Pancreas (tissue), 10 donors: ENCODE measurements around the gene IQGAP1. TPM values are rescaled to one million over a fixed set of nuclear protein-coding genes. Genes with fewer than 3 reads are reported as not detected.

Experiments used
- ATAC-seq, 4 donors: fragments of 200-7000 bp; cut with Tn5 transposase; one replicate each; pipeline versions ENCODE4 v1.8.0 to v1.9.1; 2020; ENCODE audit warnings: mild to moderate bottlenecking in 4 of 4, moderate library complexity in 4 of 4
- DNase-seq, 6 donors: peaks; one replicate each; pipeline ENCODE4 v3.0.0-alpha.2; 2020
- FAIRE-seq: peaks from 2 replicates; lab custom pipeline; 2012; peaks lifted over from hg19 to GRCh38; lab: Jason Lieb, UNC
- H3K27ac ChIP-seq, 4 donors: fragments of 200-600 bp; sonication (generic); 1 replicate in 3 of 4; 2 replicates in 1 of 4; pipeline versions ENCODE4 v1.5.0 to v1.8.0; 2020
- H3K27me3 ChIP-seq, 4 donors: fragments of 200-600 bp; one replicate each; pipeline ENCODE4 v1.8.0; 2021
- H3K36me3 ChIP-seq, 3 donors: fragments of 200-600 bp; sonication (generic) in 1 of 3; one replicate each; pipeline versions ENCODE4 v1.5.0 to v1.8.0; 2020 to 2021
- H3K4me1 ChIP-seq, 3 donors: fragments of 200-600 bp; one replicate each; pipeline ENCODE4 v1.8.0; 2021
- H3K4me3 ChIP-seq, 4 donors: fragments of 200-600 bp; sonication (generic) in 2 of 4; one replicate each; pipeline versions ENCODE4 v1.5.0 to v1.8.0; 2020 to 2021
- H3K9me3 ChIP-seq, 4 donors: fragments of 200-600 bp; one replicate each; pipeline ENCODE4 v1.8.0; 2021
- WGBS, 2 donors: extraction: QIAGEN DNeasy Blood & Tissue Kit; methylation state at CpG; one replicate each; pipeline ENCODE4 v1.1.7; 2013; 5-methylcytosine and 5-hydroxymethylcytosine counted together
- intact Hi-C, 3 donors: fragments of 100-400 bp; cut with DNase I; formaldehyde crosslinking; loops; one replicate each; pipeline versions ENCODE4 v1.11.1 to v1.14.2; 2022
- polyA plus RNA-seq, 2 donors: library from polyadenylated mRNA; stranded (reverse); fragments of 200-250 nt; gene quantifications; one replicate each; pipeline ENCODE4 v1.2.3, GENCODE V29; 2013
- total RNA-seq, 6 donors: library from RNA; stranded (reverse); fragmentation: NEBNext Ultra II Directional in 4 of 6; extraction: Animal tissue kit (Norgen Biotek cat#: 25700) in 4 of 6; gene quantifications; one replicate each; pipeline versions ENCODE4 v1.2.1 to v1.2.4, GENCODE V29; 2021 to 2023
- TF ChIP-seq, protein P1 (sequence below), 4 donors: fragments of 200-600 bp; sonication (generic) in 3 of 4; IDR thresholded peaks; one replicate each; pipeline versions ENCODE4 v1.5.0 to v1.8.0; 2021; ENCODE audit warnings: antibody characterized with exemption in 4 of 4
- donor health status: healthy with polysubstance abuse.
- donor health status: DM: no; HTN: no; CAD: no; lungs with moderate emphysema.
- donor health status: DM: no; HTN: no; CAD: no.
- donor health status: control.
- donor health status: control.
- donor health status: Bipolar disorder and iron deficiency.
- donor health status: DM: yes; HTN: yes; CAD: no.
- donor health status: DM: no; HTN: no; CAD: no.
- donor health status: DM: no; HTN: no; CAD: no.
- donor health status: DM: yes; HTN: yes; CAD: no.

Gene IQGAP1
- total and polyA plus RNA-seq, 8 donors: 20.6 to 103 (median 43.3) TPM

DNA sequence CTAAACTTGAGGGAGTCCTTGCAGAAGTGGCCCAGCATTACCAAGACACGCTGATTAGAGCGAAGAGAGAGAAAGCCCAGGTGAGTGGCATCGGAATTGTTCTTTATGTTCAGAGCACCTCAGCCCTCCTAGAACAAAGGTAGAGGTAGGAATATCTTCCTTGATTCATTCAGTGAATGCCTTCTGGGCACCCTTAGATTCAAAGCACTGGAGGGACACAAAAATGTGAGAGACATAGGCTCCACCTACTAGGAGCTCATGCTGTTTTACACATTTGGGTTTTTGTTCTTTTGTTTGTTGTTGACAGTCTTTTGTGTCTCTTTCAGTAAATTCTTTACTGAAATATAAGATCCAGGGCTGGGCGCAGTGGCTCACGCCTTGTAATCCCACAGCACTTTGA lies 68.2 kb downstream of the IQGAP1 start:
- no peak for DNase-seq
- no peak overlapping the region for H3K4me3 ChIP-seq
- TF ChIP-seq, protein P1, sequence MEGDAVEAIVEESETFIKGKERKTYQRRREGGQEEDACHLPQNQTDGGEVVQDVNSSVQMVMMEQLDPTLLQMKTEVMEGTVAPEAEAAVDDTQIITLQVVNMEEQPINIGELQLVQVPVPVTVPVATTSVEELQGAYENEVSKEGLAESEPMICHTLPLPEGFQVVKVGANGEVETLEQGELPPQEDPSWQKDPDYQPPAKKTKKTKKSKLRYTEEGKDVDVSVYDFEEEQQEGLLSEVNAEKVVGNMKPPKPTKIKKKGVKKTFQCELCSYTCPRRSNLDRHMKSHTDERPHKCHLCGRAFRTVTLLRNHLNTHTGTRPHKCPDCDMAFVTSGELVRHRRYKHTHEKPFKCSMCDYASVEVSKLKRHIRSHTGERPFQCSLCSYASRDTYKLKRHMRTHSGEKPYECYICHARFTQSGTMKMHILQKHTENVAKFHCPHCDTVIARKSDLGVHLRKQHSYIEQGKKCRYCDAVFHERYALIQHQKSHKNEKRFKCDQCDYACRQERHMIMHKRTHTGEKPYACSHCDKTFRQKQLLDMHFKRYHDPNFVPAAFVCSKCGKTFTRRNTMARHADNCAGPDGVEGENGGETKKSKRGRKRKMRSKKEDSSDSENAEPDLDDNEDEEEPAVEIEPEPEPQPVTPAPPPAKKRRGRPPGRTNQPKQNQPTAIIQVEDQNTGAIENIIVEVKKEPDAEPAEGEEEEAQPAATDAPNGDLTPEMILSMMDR (IDR thresholded peaks at IDR 0.05): no peak
- H3K4me1 ChIP-seq: peaks cover 0 to 2% (median 0%) of the 10 kb centered on the region in 3 donors
- H3K36me3 ChIP-seq: peaks cover 0 to 33% (median 16%) of the 10 kb centered on the region in 3 donors
- 96 to 97% methylated on average over 5 of the region's 5 CpGs for WGBS, 2 donors
- H3K9me3 ChIP-seq: no peaks in the 10 kb centered on the region
- intact Hi-C loops: no loop called here
- no peaks in the 10 kb centered on the region for H3K27me3 ChIP-seq
- no peak for FAIRE-seq
- no peak overlapping the region for H3K27ac ChIP-seq
- ATAC-seq: no peak

- H3K4me3 ChIP-seq: no peak overlapping the region
- peaks cover 0 to 2% (median 0%) of the 10 kb centered on the region in 3 donors for H3K4me1 ChIP-seq
- DNase-seq (no peak), FAIRE-seq (no peak), ATAC-seq (no peak)
- peaks cover 0 to 29% (median 16%) of the 10 kb centered on the region in 3 donors for H3K36me3 ChIP-seq
- no peaks in the 10 kb centered on the region for H3K9me3 ChIP-seq
- H3K27me3 ChIP-seq: no peaks in the 10 kb centered on the region
- WGBS, 2 donors: 73% methylated on average over 4 of the region's 4 CpGs
- H3K27ac ChIP-seq: no peak overlapping the region
- TF ChIP-seq, protein P1 (IDR thresholded peaks at IDR 0.05): no peak
- intact Hi-C loops: no loop called here
Measured at GRCh38 chr15:90458061-90458460, 70.0 kb downstream of the IQGAP1 start.

- ATAC-seq: no peak
- Histone ChIP-seq H3K27me3 (no peaks in the 10 kb centered on the region), H3K4me1 (peaks cover 0 to 2% (median 0%) of the 10 kb centered on the region in 3 donors), H3K36me3 (peaks cover 0 to 17% (median 10%) of the 10 kb centered on the region in 3 donors), H3K27ac (no peak overlapping the region), H3K9me3 (no peaks in the 10 kb centered on the region), H3K4me3 (no peak overlapping the region)
- TF ChIP-seq, protein P1 (IDR thresholded peaks at IDR 0.05): no peak
- FAIRE-seq: no peak
- intact Hi-C loops: no loop called here
- WGBS, 2 donors: 64 to 68% methylated on average over 4 of the region's 4 CpGs
- DNase-seq: no peak
Measured at GRCh38 chr15:90459368-90459767, 71.3 kb downstream of the IQGAP1 start.

GRCh38 chr15:90460142-90460824 lies 72.2 kb downstream of the IQGAP1 start:
- FAIRE-seq: no peak
- no peak for DNase-seq
- peaks cover 0 to 14% (median 1%) of the 10 kb centered on the region in 3 donors for H3K36me3 ChIP-seq
- H3K27me3 ChIP-seq: no peaks in the 10 kb centered on the region
- intact Hi-C loops: no loop called here
- TF ChIP-seq, protein P1 (IDR thresholded peaks at IDR 0.05): no peak
- H3K9me3 ChIP-seq: no peaks in the 10 kb centered on the region
- H3K4me1 ChIP-seq: peaks cover 0 to 6% (median 2%) of the 10 kb centered on the region in 3 donors
- H3K27ac ChIP-seq: no peak overlapping the region
- WGBS, 2 donors: 93 to 94% methylated on average over 6 of the region's 6 CpGs
- ATAC-seq: no peak
- no peak overlapping the region for H3K4me3 ChIP-seq

- ATAC-seq: peak in 2 of 4 donors; percentile 25 to 42
- H3K4me3 ChIP-seq: no peak overlapping the region
- H3K27ac ChIP-seq: no peak overlapping the region
- peaks cover 0 to 8% (median 2%) of the 10 kb centered on the region in 3 donors for H3K4me1 ChIP-seq
- no peak for FAIRE-seq
- 89 to 92% methylated on average over 3 of the region's 3 CpGs for WGBS, 2 donors
- TF ChIP-seq, protein P1 (IDR thresholded peaks at IDR 0.05): no peak
- H3K9me3 ChIP-seq: no peaks in the 10 kb centered on the region
- intact Hi-C loops: no loop called here
- no peaks in the 10 kb centered on the region for H3K27me3 ChIP-seq
- H3K36me3 ChIP-seq: peaks cover 0 to 22% (median 0%) of the 10 kb centered on the region in 3 donors
- no peak for DNase-seq
Measured at GRCh38 chr15:90463381-90463780, 75.3 kb downstream of the IQGAP1 start.
